Measurements from ENCODE around the gene TCP1.

GRCh38 chr6:159813781-159814180, 24.4 kb upstream of the TCP1 start:
- TF ChIP-seq CTCF (IDR thresholded peaks at IDR 0.05) (no peak), EP300 (IDR thresholded peaks at IDR 0.05) (no peak), POLR2A (IDR thresholded peaks at IDR 0.05) (no peak)
